Naive thymus-derived CD4-positive, alpha-beta T cell (primary cell): ENCODE measurements around the gene PDE8B. TPM values are rescaled to one million over a fixed set of nuclear protein-coding genes. Genes with fewer than 3 reads are reported as not detected.

Experiments
- ATAC-seq: fragments of 150-1000 bp; cut with Tn5 transposase; 2 replicates; pipeline ENCODE4 v1.10.0; 2021; ENCODE audit warnings: mild to moderate bottlenecking, moderate library complexity
- CTCF ChIA-PET: fragments of 350-600 bp; sonication (Branson Sonifier 250); formaldehyde crosslinking; loops from one replicate; lab custom pipeline; 2021; ENCODE audit warnings: antibody characterized with exemption; lab: Charles Lee
- POLR2A ChIA-PET: fragments of 350-600 bp; sonication (Branson Sonifier 250); formaldehyde crosslinking; loops from one replicate; lab custom pipeline; 2021; ENCODE audit warnings: antibody characterized with exemption, inconsistent platforms; lab: Charles Lee
- DNase-seq, 9 donors: peaks; one replicate each; pipeline versions ENCODE4 v3.0.0 to v3.0.0-alpha.2; 2020 to 2022; ENCODE audit warnings: mixed read lengths in 1 of 9
- H3K27ac ChIP-seq: one replicate; pipeline ENCODE4 v1.7.0; 2013; ENCODE audit warnings: mild to moderate bottlenecking, low read depth, low read length, moderate library complexity
- H3K27me3 ChIP-seq, 2 donors: one replicate each; pipeline ENCODE4 v1.7.0; 2013; ENCODE audit warnings: low read length in 2 of 2, mild to moderate bottlenecking in 2 of 2, moderate library complexity in 2 of 2; ENCODE audit not compliant: control insufficient read depth in 2 of 2, insufficient read depth in 2 of 2
- H3K36me3 ChIP-seq, 3 experiments: 1 replicate in 2 of 3; 2 replicates in 1 of 3; pipeline ENCODE4 v1.7.0; 2013; ENCODE audit warnings: low read length in 3 of 3, mild to moderate bottlenecking in 3 of 3, moderate library complexity in 1 of 3; ENCODE audit not compliant: insufficient read depth in 3 of 3, control insufficient read depth in 2 of 3
- H3K4me1 ChIP-seq, 2 donors: one replicate each; pipeline ENCODE4 v1.7.0; 2013; ENCODE audit warnings: low read length in 2 of 2, mild to moderate bottlenecking in 2 of 2, moderate library complexity in 1 of 2; ENCODE audit not compliant: control insufficient read depth in 2 of 2, insufficient read depth in 2 of 2
- H3K4me3 ChIP-seq: 2 replicates; pipeline ENCODE4 v1.7.0; 2013; ENCODE audit warnings: mild to moderate bottlenecking, low read length
- H3K9me3 ChIP-seq, 3 experiments: 1 replicate in 2 of 3; 2 replicates in 1 of 3; pipeline ENCODE4 v1.7.0; 2013; ENCODE audit warnings: low read length in 3 of 3; ENCODE audit not compliant: control insufficient read depth in 2 of 3
- H3K27ac Mint-ChIP-seq, 9 donors: one replicate each; pipeline ENCODE4 v1.8.0; 2020 to 2022; ENCODE audit warnings: mixed read lengths in 9 of 9, mild to moderate bottlenecking in 8 of 9, moderate library complexity in 5 of 9, inconsistent platforms in 2 of 9
- H3K27me3 Mint-ChIP-seq, 5 donors: one replicate each; pipeline ENCODE4 v1.8.0; 2021 to 2022; ENCODE audit warnings: mixed read lengths in 5 of 5, mild to moderate bottlenecking in 1 of 5
- H3K36me3 Mint-ChIP-seq, 5 donors: one replicate each; pipeline ENCODE4 v1.8.0; 2020 to 2022; ENCODE audit warnings: mixed read lengths in 5 of 5, mild to moderate bottlenecking in 3 of 5, inconsistent platforms in 1 of 5
- H3K4me1 Mint-ChIP-seq, 7 donors: one replicate each; pipeline ENCODE4 v1.8.0; 2020 to 2022; ENCODE audit warnings: mixed read lengths in 7 of 7, mild to moderate bottlenecking in 3 of 7, inconsistent platforms in 1 of 7
- H3K4me3 Mint-ChIP-seq, 10 donors: one replicate each; pipeline ENCODE4 v1.8.0; 2020 to 2022; ENCODE audit warnings: mild to moderate bottlenecking in 10 of 10, mixed read lengths in 10 of 10, moderate library complexity in 6 of 10, inconsistent platforms in 2 of 10
- H3K9me3 Mint-ChIP-seq, 11 donors: one replicate each; pipeline ENCODE4 v1.8.0; 2020 to 2022; ENCODE audit warnings: mixed read lengths in 11 of 11, mild to moderate bottlenecking in 4 of 11, inconsistent platforms in 1 of 11, moderate library complexity in 1 of 11
- intact Hi-C, 2 donors: fragments of 100-400 bp; cut with micrococcal nuclease; formaldehyde crosslinking; loops; one replicate each; pipeline ENCODE4 v1.15.1; 2023
- polyA plus RNA-seq, 2 donors: library from polyadenylated mRNA; unstranded; fragments of 300-500 nt; fragmentation: Illumina TruSeq; gene quantifications; one replicate each; pipeline ENCODE4 v1.2.3, GENCODE V29; 2021
- total RNA-seq, 6 experiments: library from RNA in 5 of 6; stranded (reverse) in 5 of 6; gene quantifications; 1 replicate in 5 of 6; 2 replicates in 1 of 6; pipeline ENCODE4 v1.2.3 and lab custom pipeline; 2021 to 2026

The PDE8B gene
- 1 to 10 TPM in 1 of 5 experiments, not detected in 4; 1.2 TPM for total RNA-seq
- under 1 TPM in 1 of 2 donors, not detected in 1; 0.02 TPM for polyA plus RNA-seq
- not detected for total RNA-seq (lab: John Stamatoyannopoulos, UW)

GRCh38 chr5:77210091-77210963 lies at the start of gene PDE8B:
PDE8B (plus strand) TSS chr5:77210680; CDS start chr5:77210926, 246 bp downstream.
- CTCF ChIA-PET = no interaction called here
- POLR2A ChIA-PET = no interaction called here
- H3K27ac Mint-ChIP-seq = peak within 1 kb of the TSS in 5 of 9 donors; percentile 12 to 84 (median 71)

GRCh38 chr5:77163453-77163852 lies 47.0 kb upstream of the PDE8B start:
- intact Hi-C loops = no loop called here
- Histone ChIP-seq H3K36me3 (no peaks in the 10 kb centered on the region), H3K4me1 (no peaks in the 10 kb centered on the region), H3K9me3 (no peaks in the 10 kb centered on the region), H3K27ac (no peak overlapping the region), H3K27me3 (no peaks in the 10 kb centered on the region), H3K4me3 (no peak overlapping the region)
- Mint-ChIP-seq H3K9me3 (peaks cover 0 to 10% (median 0%) of the 10 kb centered on the region in 11 donors), H3K36me3 (peaks cover 0 to 6% (median 0%) of the 10 kb centered on the region in 5 donors), H3K27ac (no peak overlapping the region), H3K27me3 (peaks cover 0 to 11% (median 5%) of the 10 kb centered on the region in 5 donors), H3K4me3 (no peak overlapping the region), H3K4me1 (no peaks in the 10 kb centered on the region)
- ChIA-PET POLR2A (no interaction called here), CTCF (no interaction called here)
- ATAC-seq = no peak
- no peak for DNase-seq

More at GRCh38 chr5:77210091-77210963, at the start of gene PDE8B:
- Histone ChIP-seq H3K4me1 (peaks cover 0 to 8% of the 10 kb centered on the region in 2 donors), H3K27me3 (peaks cover 3 to 16% of the 10 kb centered on the region in 2 donors), H3K36me3 (no peaks in the 10 kb centered on the region), H3K4me3 (peak within 1 kb of the TSS; percentile 33), H3K9me3 (no peaks in the 10 kb centered on the region), H3K27ac (no peak within 1 kb of the TSS)
- peaks cover 55 to 69% (median 61%) of the 10 kb centered on the region in 5 donors for H3K27me3 Mint-ChIP-seq
- intact Hi-C loops = loop anchor here (2.0 to 10.0 kb wide), 3 partner anchors 56 to 284 kb away; partner anchors contain the start of gene WDR41 (in 1 of the 2)
- DNase-seq = peak in 6 of 9 donors; percentile 26 to 38 (median 31)
- H3K4me1 Mint-ChIP-seq = peaks cover 7 to 23% (median 14%) of the 10 kb centered on the region in 7 donors
- peaks cover 0 to 3% (median 0%) of the 10 kb centered on the region in 11 donors for H3K9me3 Mint-ChIP-seq
- H3K4me3 Mint-ChIP-seq = peak within 1 kb of the TSS; percentile 84 to 90 (median 86)
- peaks cover 0 to 6% (median 0%) of the 10 kb centered on the region in 5 donors for H3K36me3 Mint-ChIP-seq
- peak; percentile 75 for ATAC-seq

GRCh38 chr5:77167063-77167462 lies 43.4 kb upstream of the PDE8B start:
- Histone ChIP-seq H3K27me3 (no peaks in the 10 kb centered on the region), H3K4me3 (no peak overlapping the region), H3K27ac (no peak overlapping the region), H3K9me3 (no peaks in the 10 kb centered on the region), H3K4me1 (no peaks in the 10 kb centered on the region), H3K36me3 (no peaks in the 10 kb centered on the region)
- DNase-seq (no peak), ATAC-seq (no peak)
- peaks cover 0 to 23% (median 12%) of the 10 kb centered on the region in 5 donors for H3K27me3 Mint-ChIP-seq
- H3K27ac Mint-ChIP-seq = no peak overlapping the region
- H3K4me1 Mint-ChIP-seq = no peaks in the 10 kb centered on the region
- ChIA-PET POLR2A (no interaction called here), CTCF (no interaction called here)
- no peak overlapping the region for H3K4me3 Mint-ChIP-seq
- no peaks in the 10 kb centered on the region for H3K36me3 Mint-ChIP-seq
- intact Hi-C loops = no loop called here
- H3K9me3 Mint-ChIP-seq = peaks cover 0 to 4% (median 0%) of the 10 kb centered on the region in 11 donors

- no peak overlapping the region for H3K4me3 ChIP-seq
- ATAC-seq = no peak
- H3K4me1 Mint-ChIP-seq = no peaks in the 10 kb centered on the region
- CTCF ChIA-PET = no interaction called here
- intact Hi-C loops = no loop called here
- no peaks in the 10 kb centered on the region for H3K4me1 ChIP-seq
- H3K36me3 ChIP-seq = no peaks in the 10 kb centered on the region
- DNase-seq = no peak
- no peaks in the 10 kb centered on the region for H3K27me3 ChIP-seq
- H3K36me3 Mint-ChIP-seq = no peaks in the 10 kb centered on the region
- H3K9me3 ChIP-seq = no peaks in the 10 kb centered on the region
- no peak overlapping the region for H3K27ac ChIP-seq
- H3K4me3 Mint-ChIP-seq = no peak overlapping the region
- POLR2A ChIA-PET = no interaction called here
- no peak overlapping the region for H3K27ac Mint-ChIP-seq
- H3K9me3 Mint-ChIP-seq = peaks cover 0 to 4% (median 0%) of the 10 kb centered on the region in 11 donors
- H3K27me3 Mint-ChIP-seq = peaks cover 0 to 19% (median 12%) of the 10 kb centered on the region in 5 donors
Measured at GRCh38 chr5:77167695-77168121, 42.8 kb upstream of the PDE8B start.

- no peak for ATAC-seq
- no peak overlapping the region for H3K27ac Mint-ChIP-seq
- Histone ChIP-seq H3K27ac (no peak overlapping the region), H3K27me3 (no peaks in the 10 kb centered on the region), H3K4me3 (no peak overlapping the region), H3K4me1 (no peaks in the 10 kb centered on the region), H3K36me3 (no peaks in the 10 kb centered on the region), H3K9me3 (no peaks in the 10 kb centered on the region)
- peaks cover 0 to 4% (median 0%) of the 10 kb centered on the region in 11 donors for H3K9me3 Mint-ChIP-seq
- H3K4me1 Mint-ChIP-seq = no peaks in the 10 kb centered on the region
- POLR2A ChIA-PET = interaction anchor here (0.6 kb wide), 1 partner anchor 1757 kb away, joined by 3 read pairs; no protein-coding TSS in a partner anchor
- intact Hi-C loops = no loop called here
- no peak overlapping the region for H3K4me3 Mint-ChIP-seq
- H3K36me3 Mint-ChIP-seq = no peaks in the 10 kb centered on the region
- DNase-seq = no peak
- CTCF ChIA-PET = no interaction called here
- peaks cover 0 to 19% (median 12%) of the 10 kb centered on the region in 5 donors for H3K27me3 Mint-ChIP-seq
Measured at GRCh38 chr5:77168161-77168878, 42.2 kb upstream of the PDE8B start.

- no peak overlapping the region for H3K4me3 ChIP-seq
- no peaks in the 10 kb centered on the region for H3K4me1 ChIP-seq
- H3K9me3 ChIP-seq = no peaks in the 10 kb centered on the region
- no peak overlapping the region for H3K27ac Mint-ChIP-seq
- H3K4me1 Mint-ChIP-seq = no peaks in the 10 kb centered on the region
- DNase-seq (no peak), ATAC-seq (no peak)
- intact Hi-C loops = no loop called here
- no peaks in the 10 kb centered on the region for H3K36me3 ChIP-seq
- H3K27me3 ChIP-seq = no peaks in the 10 kb centered on the region
- no peaks in the 10 kb centered on the region for H3K36me3 Mint-ChIP-seq
- POLR2A ChIA-PET = interaction anchor here (0.6 kb wide), 1 partner anchor 1758 kb away, joined by 3 read pairs; no protein-coding TSS in a partner anchor
- H3K9me3 Mint-ChIP-seq = peaks cover 0 to 2% (median 0%) of the 10 kb centered on the region in 11 donors
- H3K27me3 Mint-ChIP-seq = peaks cover 0 to 19% (median 12%) of the 10 kb centered on the region in 5 donors
- no peak overlapping the region for H3K27ac ChIP-seq
- H3K4me3 Mint-ChIP-seq = no peak overlapping the region
- CTCF ChIA-PET = no interaction called here
Measured at GRCh38 chr5:77168879-77169244, 41.6 kb upstream of the PDE8B start.
